Measurements from ENCODE around the gene DBF4.
"Not testable (repeated sequence)": the region's sequence is repeated elsewhere in the genome, so short reads cannot be mapped to it uniquely, and the experiment has no call there.

DNA sequence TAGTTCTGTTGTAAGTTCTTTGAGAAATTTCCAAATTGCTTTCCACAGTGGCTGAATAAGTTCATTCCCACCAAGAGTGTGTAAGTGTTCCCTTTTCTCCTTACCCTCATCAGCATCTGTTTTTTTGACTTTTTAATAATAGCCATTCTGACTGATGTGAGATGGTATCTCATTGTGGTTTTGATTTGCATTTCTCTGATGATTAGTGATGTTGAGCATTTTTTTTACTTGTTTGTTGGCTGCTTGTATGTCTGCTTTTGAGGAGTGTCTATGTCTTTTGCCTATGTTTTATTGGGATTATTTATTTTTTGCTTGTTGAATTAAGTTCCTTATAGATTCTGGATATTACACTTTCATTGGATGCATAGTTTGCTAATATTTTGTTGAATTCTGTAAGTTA, 69.6 kb downstream of the DBF4 start:
- not testable (repeated sequence) for TF ChIP-seq CTCF, POLR2AphosphoS5 (IDR thresholded peaks at IDR 0.05)
